Mesothelial cell of epicardium (in vitro differentiated cells): ENCODE measurements around the gene CCR5. TPM values are rescaled to one million over a fixed set of nuclear protein-coding genes. Genes with fewer than 3 reads are reported as not detected.

ENCODE experiments used
- DNase-seq, 2 experiments: peaks; one replicate each; pipeline ENCODE4 v3.0.0; 2021; ENCODE audit warnings: low spot score in 2 of 2; ENCODE audit not compliant: unreplicated experiment in 2 of 2
- H3K27ac Mint-ChIP-seq: 2 replicates; pipeline ENCODE4 v1.8.0; 2021; ENCODE audit warnings: mixed read lengths
- H3K27me3 Mint-ChIP-seq: 2 replicates; pipeline ENCODE4 v1.8.0; 2021; ENCODE audit warnings: low read depth, mixed read lengths
- H3K36me3 Mint-ChIP-seq: 2 replicates; pipeline ENCODE4 v1.8.0; 2021; ENCODE audit warnings: mixed read lengths
- H3K4me1 Mint-ChIP-seq: 2 replicates; pipeline ENCODE4 v1.8.0; 2021; ENCODE audit warnings: mixed read lengths
- H3K4me3 Mint-ChIP-seq: 2 replicates; pipeline ENCODE4 v1.8.0; 2021; ENCODE audit warnings: mild to moderate bottlenecking, moderate library complexity, mixed read lengths
- H3K9me3 Mint-ChIP-seq: 2 replicates; pipeline ENCODE4 v1.8.0; 2021; ENCODE audit warnings: mixed read lengths
- total RNA-seq: library from RNA; stranded (reverse); gene quantifications from 3 replicates; pipeline ENCODE4 v1.2.1, GENCODE V29; 2021
- TF ChIP-seq, protein P1 (sequence below): fragments of 200-600 bp; sonication (generic); IDR thresholded peaks from one replicate; pipeline ENCODE4 v1.5.0; 2021; ENCODE audit warnings: antibody characterized with exemption; ENCODE audit not compliant: unreplicated experiment

Gene CCR5
- total RNA-seq, 1 donor from 2014 or later: not detected

DNA sequence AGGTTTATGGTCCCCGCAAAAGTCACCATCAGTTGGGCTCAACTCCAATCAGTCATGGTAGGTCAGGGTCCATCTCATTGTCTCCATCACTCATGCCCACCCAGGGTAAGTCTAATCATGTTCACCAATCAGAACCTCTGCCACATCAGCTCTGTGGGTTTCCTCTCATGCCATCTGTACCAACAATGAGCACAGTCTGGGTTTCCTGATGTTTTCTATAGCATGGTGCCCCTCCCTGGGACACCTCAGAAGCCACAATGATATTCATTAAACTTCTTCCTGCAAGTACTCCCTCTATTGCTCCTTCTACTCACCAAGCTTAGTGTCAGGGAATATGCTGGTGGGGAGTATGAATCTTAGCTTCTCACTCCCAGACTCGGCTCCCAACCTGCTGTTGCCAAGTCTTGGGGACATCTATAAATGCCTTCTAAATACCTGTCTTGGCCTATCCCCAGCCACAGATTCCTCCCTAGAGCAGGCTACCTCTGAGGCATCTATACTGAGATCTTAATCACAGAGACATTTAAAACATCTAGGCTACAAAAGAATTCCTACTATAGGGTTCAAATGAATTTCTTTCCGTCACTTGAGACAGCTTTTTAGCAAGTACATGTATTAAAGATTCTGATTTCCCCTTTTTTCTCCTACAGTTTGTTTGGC lies 21.8 kb upstream of the CCR5 start:
- TF ChIP-seq, protein P1, sequence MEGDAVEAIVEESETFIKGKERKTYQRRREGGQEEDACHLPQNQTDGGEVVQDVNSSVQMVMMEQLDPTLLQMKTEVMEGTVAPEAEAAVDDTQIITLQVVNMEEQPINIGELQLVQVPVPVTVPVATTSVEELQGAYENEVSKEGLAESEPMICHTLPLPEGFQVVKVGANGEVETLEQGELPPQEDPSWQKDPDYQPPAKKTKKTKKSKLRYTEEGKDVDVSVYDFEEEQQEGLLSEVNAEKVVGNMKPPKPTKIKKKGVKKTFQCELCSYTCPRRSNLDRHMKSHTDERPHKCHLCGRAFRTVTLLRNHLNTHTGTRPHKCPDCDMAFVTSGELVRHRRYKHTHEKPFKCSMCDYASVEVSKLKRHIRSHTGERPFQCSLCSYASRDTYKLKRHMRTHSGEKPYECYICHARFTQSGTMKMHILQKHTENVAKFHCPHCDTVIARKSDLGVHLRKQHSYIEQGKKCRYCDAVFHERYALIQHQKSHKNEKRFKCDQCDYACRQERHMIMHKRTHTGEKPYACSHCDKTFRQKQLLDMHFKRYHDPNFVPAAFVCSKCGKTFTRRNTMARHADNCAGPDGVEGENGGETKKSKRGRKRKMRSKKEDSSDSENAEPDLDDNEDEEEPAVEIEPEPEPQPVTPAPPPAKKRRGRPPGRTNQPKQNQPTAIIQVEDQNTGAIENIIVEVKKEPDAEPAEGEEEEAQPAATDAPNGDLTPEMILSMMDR: no peak
- Mint-ChIP-seq H3K36me3 (no peaks in the 10 kb centered on the region), H3K27ac (no peak overlapping the region), H3K9me3 (peaks cover 16% of the 10 kb centered on the region), H3K27me3 (peaks cover 43% of the 10 kb centered on the region), H3K4me1 (no peaks in the 10 kb centered on the region), H3K4me3 (no peak overlapping the region)
- DNase-seq: no peak

DNA sequence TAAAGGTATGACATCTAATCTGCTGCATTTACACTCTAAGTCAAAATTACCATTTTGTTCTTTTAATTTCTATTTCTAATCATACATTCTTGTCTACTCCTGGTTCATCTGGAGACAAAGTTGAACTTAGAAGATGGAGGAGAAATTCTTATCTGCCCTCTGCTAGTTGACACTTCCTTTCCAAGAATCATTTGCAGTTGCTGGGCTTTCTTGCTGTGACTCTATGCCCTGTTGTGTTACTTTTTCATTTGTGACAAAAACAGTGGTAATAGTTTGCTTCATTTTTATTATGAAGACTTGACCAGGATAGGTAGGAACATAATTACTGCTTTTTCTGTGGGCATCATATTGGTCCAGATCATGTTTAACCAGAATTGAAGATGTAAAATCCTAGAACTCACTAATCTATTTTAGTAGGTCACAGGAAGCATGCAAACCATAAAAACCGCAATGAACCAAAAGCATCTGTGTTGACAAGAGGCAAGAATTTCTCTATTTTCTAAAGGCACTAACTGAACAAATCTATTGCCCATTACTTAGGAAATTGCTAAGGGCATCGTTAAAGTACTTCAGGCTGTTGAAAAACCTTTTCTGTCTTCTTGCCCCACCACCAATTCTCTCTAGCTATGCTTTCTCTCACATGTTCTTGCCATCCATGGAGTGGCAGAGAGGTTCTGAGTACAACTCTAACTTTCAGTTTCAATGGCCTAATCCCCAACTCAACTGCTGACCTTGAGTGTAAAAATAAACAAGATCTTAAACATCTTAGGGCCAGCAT lies 21.1 kb upstream of the CCR5 start:
- no peaks in the 10 kb centered on the region for H3K36me3 Mint-ChIP-seq
- H3K4me3 Mint-ChIP-seq: no peak overlapping the region
- no peak for DNase-seq

DNA sequence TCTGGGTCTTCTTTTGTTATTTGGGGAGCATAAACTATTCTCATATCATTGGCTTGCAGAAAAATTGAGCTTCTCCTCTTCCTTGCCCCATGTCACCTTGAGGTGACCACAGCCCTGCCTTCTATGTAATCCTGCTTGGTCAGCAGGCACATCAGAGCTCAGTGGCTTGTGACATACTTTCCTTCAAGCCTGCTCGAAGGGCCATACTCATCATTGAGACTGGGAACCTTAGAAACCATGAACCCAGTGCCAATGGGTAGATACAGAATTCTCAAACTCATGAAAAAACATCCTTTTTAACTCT lies 20.5 kb upstream of the CCR5 start:
- TF ChIP-seq, protein P1: no peak
- Mint-ChIP-seq H3K9me3 (peaks cover 14% of the 10 kb centered on the region), H3K27ac (no peak overlapping the region), H3K4me1 (no peaks in the 10 kb centered on the region), H3K4me3 (no peak overlapping the region), H3K27me3 (peaks cover 55% of the 10 kb centered on the region), H3K36me3 (no peaks in the 10 kb centered on the region)
- no peak for DNase-seq

More for the DNA sequence above, 21.1 kb upstream of the CCR5 start:
- TF ChIP-seq, protein P1: no peak
- Mint-ChIP-seq H3K4me1 (no peaks in the 10 kb centered on the region), H3K27me3 (peaks cover 49% of the 10 kb centered on the region), H3K9me3 (peaks cover 16% of the 10 kb centered on the region), H3K27ac (no peak overlapping the region)

DNA sequence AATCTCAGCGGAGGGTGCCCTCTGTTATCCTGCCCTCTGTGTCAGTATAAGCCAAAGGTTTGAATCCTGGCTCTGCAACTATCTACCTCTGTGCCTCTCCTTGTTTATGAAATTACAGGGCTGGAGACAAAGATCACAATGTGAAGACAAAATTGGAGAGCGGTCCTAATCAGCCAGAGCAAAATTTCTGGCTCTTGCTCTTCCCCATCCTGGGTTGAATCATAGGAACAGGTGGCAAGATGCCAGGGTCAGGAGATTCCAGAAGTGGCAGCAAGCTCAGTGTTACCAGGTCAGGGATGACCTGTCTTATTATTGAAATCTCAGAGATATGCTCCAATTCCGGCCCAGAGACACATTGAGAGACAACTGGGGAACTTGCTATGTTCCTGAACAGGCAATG lies 19.1 kb upstream of the CCR5 start:
- H3K27me3 Mint-ChIP-seq: peaks cover 69% of the 10 kb centered on the region

DNA sequence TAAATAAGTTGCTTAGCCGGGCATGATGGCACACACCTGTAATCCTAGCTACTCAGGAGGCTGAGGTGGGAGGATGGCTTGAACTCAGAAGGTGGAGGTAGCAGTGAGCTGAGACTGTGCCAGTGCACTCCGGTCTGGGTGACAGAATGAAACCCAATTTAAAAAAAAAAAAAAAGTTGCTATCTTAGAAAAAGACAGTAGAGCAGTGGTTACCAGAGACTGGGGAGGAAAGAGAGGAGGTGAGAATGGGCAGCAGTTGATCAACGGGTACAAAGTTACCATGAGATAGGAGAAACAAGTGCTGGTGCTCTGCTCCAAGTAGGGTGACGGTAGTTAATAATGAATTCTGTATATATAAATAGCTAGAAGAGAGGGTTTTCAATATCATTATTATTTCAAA lies 17.7 kb upstream of the CCR5 start:
- TF ChIP-seq, protein P1: no peak
- no peak for DNase-seq
- Mint-ChIP-seq H3K4me1 (no peaks in the 10 kb centered on the region), H3K4me3 (no peak overlapping the region), H3K9me3 (peaks cover 8% of the 10 kb centered on the region), H3K27me3 (peaks cover 83% of the 10 kb centered on the region), H3K36me3 (no peaks in the 10 kb centered on the region), H3K27ac (no peak overlapping the region)

More for the DNA sequence above, 19.1 kb upstream of the CCR5 start:
- Mint-ChIP-seq H3K9me3 (peaks cover 11% of the 10 kb centered on the region), H3K4me1 (no peaks in the 10 kb centered on the region), H3K36me3 (no peaks in the 10 kb centered on the region), H3K27ac (no peak overlapping the region), H3K4me3 (no peak overlapping the region)
- no peak for DNase-seq
- TF ChIP-seq, protein P1: no peak
